Cardiac muscle cell (in vitro differentiated cells and primary cell): ENCODE data around the gene ACTR3. TPM values are rescaled to one million over a fixed set of nuclear protein-coding genes. Genes with fewer than 3 reads are reported as not detected.

ENCODE experiments used
- DNase-seq, 2 donors: peaks; one replicate each; pipeline versions ENCODE4 v3.0.0 to v3.0.0-alpha.2; 2010 to 2017; ENCODE audit warnings: low read depth in 1 of 2, low spot score in 1 of 2
- H3K27ac ChIP-seq: fragments of 200-600 bp; sonication (generic); 2 replicates; pipeline ENCODE4 v1.5.1; 2016
- H3K27me3 ChIP-seq: fragments of 200-600 bp; sonication (generic); 2 replicates; pipeline ENCODE4 v1.6.0; 2016; ENCODE audit warnings: control low read depth
- H3K36me3 ChIP-seq: fragments of 200-600 bp; sonication (generic); 2 replicates; pipeline ENCODE4 v1.5.1; 2016; ENCODE audit warnings: control low read depth
- H3K4me1 ChIP-seq: fragments of 200-600 bp; sonication (generic); 2 replicates; pipeline ENCODE4 v1.8.1; 2017; ENCODE audit warnings: low read depth, mild to moderate bottlenecking, mixed run types
- H3K4me3 ChIP-seq: fragments of 200-600 bp; sonication (generic); 2 replicates; pipeline ENCODE4 v1.5.1; 2016; ENCODE audit warnings: mild to moderate bottlenecking
- H3K9me3 ChIP-seq: fragments of 200-600 bp; sonication (generic); 2 replicates; pipeline ENCODE4 v1.5.1; 2017; ENCODE audit warnings: low read depth, mild to moderate bottlenecking, control low read depth
- polyA plus RNA-seq: library from polyadenylated mRNA; unstranded; fragments of >200 nt; fragmentation: Nextera tagmentation; extraction: Ambion mirVana; gene quantifications from 2 replicates; pipeline ENCODE4 v1.2.1, GENCODE V29; 2016
- total RNA-seq: library from RNA; depleted of rRNA; stranded (reverse); fragments of >200 nt; gene quantifications from 2 replicates; pipeline ENCODE4 v1.2.3, GENCODE V29; 2016
- TF ChIP-seq, protein P1 (sequence below): IDR thresholded peaks from 2 replicates; pipeline ENCODE4 v1.5.1; 2012; ENCODE audit warnings: low read depth, mild to moderate bottlenecking, low read length

The ACTR3 gene
- total and polyA plus RNA-seq, 2 experiments from 2014 or later, result 64.5 to 125 TPM

DNA sequence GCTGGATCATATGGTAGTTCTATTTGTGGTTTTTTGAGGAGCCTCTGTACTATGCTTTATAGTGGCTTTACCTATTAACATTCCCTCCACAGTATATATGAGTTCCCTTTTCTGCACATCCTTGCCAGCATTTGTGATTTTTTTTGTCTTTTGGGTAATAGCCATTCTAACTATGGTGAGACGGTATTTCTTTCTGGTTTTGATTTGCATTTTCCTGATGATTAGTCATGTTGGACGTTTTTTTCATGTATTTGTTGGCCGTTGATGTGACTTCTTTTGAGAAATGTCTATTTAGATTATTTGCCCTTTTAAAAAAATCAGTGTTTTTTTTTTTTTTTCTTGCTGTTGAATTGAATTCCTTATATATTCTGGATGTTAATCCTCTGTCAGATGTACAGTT is 31.1 kb downstream of the ACTR3 start:
- Histone ChIP-seq H3K4me3 (no peak overlapping the region), H3K9me3 (no peaks in the 10 kb centered on the region), H3K27ac (no peak overlapping the region), H3K27me3 (no peaks in the 10 kb centered on the region), H3K36me3 (peaks cover 17% of the 10 kb centered on the region), H3K4me1 (no peaks in the 10 kb centered on the region)
- TF ChIP-seq, protein P1, sequence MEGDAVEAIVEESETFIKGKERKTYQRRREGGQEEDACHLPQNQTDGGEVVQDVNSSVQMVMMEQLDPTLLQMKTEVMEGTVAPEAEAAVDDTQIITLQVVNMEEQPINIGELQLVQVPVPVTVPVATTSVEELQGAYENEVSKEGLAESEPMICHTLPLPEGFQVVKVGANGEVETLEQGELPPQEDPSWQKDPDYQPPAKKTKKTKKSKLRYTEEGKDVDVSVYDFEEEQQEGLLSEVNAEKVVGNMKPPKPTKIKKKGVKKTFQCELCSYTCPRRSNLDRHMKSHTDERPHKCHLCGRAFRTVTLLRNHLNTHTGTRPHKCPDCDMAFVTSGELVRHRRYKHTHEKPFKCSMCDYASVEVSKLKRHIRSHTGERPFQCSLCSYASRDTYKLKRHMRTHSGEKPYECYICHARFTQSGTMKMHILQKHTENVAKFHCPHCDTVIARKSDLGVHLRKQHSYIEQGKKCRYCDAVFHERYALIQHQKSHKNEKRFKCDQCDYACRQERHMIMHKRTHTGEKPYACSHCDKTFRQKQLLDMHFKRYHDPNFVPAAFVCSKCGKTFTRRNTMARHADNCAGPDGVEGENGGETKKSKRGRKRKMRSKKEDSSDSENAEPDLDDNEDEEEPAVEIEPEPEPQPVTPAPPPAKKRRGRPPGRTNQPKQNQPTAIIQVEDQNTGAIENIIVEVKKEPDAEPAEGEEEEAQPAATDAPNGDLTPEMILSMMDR, result no peak
- DNase-seq, result no peak

DNA sequence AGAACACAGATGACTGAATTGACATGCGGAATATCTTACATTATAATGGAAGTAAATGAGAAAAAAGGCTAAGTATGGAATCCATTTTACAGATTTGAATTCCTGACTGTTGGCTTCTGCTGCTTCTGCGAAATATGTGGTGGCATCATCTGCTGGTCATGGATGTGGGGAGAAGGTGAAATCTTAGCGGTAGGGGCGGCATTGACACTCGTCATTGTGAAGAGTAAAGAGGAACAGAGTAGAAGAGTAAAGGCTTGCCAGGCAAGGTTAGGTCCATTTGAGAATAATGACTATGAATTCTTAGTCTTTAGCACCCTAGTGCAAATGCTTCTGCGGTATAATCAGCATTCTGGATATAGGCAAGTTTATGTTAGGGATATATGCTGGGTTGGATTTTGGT is 32.4 kb downstream of the ACTR3 start:
- no peaks in the 10 kb centered on the region for H3K4me1 ChIP-seq
- H3K9me3 ChIP-seq, result no peaks in the 10 kb centered on the region
- no peak overlapping the region for H3K27ac ChIP-seq
- H3K4me3 ChIP-seq, result no peak overlapping the region
- no peak for DNase-seq
- peaks cover 29% of the 10 kb centered on the region for H3K36me3 ChIP-seq
- TF ChIP-seq, protein P1, result no peak
- H3K27me3 ChIP-seq, result no peaks in the 10 kb centered on the region

DNA sequence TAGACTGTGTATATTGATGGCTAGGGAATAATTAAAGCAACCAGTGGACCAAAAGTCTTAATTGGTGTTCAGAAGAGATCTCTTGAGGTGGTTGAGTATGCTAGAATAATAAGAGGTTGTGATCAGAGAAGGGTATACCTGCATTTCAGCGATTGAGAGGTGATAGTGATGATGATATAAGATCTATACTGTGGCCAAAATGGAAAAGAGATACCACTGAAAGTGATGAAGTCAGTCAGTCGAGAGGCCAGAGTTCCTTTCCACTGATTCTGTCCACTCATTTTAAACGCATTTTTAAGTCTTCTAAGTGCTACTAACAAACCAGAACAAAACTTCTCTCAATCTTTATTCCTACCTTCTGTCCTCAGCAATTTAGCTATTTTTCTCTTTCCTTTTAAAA is 32.9 kb downstream of the ACTR3 start:
- DNase-seq, result no peak
- no peak overlapping the region for H3K27ac ChIP-seq
- peaks cover 28% of the 10 kb centered on the region for H3K36me3 ChIP-seq
- no peaks in the 10 kb centered on the region for H3K4me1 ChIP-seq
- TF ChIP-seq, protein P1, result no peak
- H3K27me3 ChIP-seq, result no peaks in the 10 kb centered on the region
- H3K4me3 ChIP-seq, result no peak overlapping the region
- H3K9me3 ChIP-seq, result no peaks in the 10 kb centered on the region

DNA sequence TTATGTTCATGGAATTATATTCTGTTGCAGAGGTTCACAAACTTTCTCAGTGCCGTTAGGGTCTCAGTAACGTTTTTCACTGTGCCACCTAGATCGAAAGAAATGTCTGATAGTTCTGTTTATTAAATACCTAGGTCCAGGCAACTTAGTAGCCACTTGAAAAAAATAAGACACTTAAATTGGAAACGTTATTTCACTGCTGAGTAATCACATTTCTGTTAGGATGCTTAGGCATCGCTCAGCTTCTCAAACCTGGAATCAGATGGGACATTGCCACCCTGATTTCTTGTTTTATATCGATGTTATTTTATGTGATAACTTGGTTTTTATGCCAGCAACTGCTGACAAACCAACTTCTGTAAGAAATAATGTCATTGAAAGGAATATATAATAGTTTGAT is 36.0 kb downstream of the ACTR3 start:
- H3K4me1 ChIP-seq, result no peaks in the 10 kb centered on the region
- peaks cover 26% of the 10 kb centered on the region for H3K36me3 ChIP-seq
- TF ChIP-seq, protein P1, result no peak

DNA sequence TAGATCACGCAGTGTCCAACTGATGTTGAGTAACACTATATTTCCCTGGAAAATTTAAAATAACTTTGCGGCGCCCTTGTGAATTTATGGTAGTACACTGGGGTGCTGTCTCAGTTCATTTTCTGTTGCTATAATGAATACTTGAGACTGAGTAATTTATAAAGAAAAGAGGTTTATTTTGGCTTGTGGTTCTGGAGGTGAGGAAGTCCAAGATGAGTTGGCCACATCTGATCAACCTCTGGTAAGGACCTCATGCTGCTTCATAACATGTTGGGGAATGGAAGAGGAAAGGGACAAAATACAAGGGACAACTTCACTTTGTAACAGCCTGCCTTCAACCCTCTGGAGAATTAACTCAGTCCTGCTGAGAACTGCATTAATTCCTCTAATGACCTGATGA is 36.4 kb downstream of the ACTR3 start:
- TF ChIP-seq, protein P1, result no peak
- Histone ChIP-seq H3K4me3 (no peak overlapping the region), H3K4me1 (no peaks in the 10 kb centered on the region), H3K36me3 (peaks cover 26% of the 10 kb centered on the region), H3K27ac (no peak overlapping the region), H3K9me3 (no peaks in the 10 kb centered on the region), H3K27me3 (no peaks in the 10 kb centered on the region)
- DNase-seq, result no peak

More for the DNA sequence above, 36.0 kb downstream of the ACTR3 start:
- no peak overlapping the region for H3K4me3 ChIP-seq
- H3K27me3 ChIP-seq, result no peaks in the 10 kb centered on the region
- H3K27ac ChIP-seq, result no peak overlapping the region
- DNase-seq, result no peak
- H3K9me3 ChIP-seq, result no peaks in the 10 kb centered on the region

DNA sequence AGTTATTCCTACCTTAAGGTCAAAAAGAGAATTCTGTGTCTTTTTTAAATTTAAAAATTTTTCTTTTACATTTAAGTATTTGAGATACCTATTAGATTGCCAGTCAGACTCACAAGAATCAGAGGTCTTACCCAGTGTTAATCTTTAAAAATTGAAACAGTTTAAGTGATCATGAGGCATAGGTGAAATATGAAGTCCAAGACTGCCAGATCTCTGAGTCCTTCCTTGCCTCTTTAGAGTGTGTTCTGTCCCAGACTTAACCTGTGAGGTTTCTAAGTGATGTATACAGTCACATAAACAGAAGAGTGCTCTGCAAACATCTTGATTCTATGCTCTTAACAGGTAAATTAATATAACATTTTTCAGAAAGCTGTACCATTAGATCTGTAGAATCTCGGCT is 40.6 kb downstream of the ACTR3 start:
- Histone ChIP-seq H3K4me3 (no peak overlapping the region), H3K36me3 (peaks cover 29% of the 10 kb centered on the region), H3K9me3 (no peaks in the 10 kb centered on the region), H3K27me3 (no peaks in the 10 kb centered on the region), H3K27ac (no peak overlapping the region), H3K4me1 (peaks cover 11% of the 10 kb centered on the region)
- TF ChIP-seq, protein P1, result no peak
- no peak for DNase-seq
